Dendritic cell treated with granulocyte-macrophage colony-stimulating factor and Interleukin-4, amounts not matched to agents 40 ng/mL and 50 ng/mL, for 4 days (primary cell): ENCODE measurements around the gene KRT33A.
"Not testable (repeated sequence)": the region's sequence is repeated elsewhere in the genome, so short reads cannot be mapped to it uniquely, and the experiment has no call there.

Experiments used
- H3K27ac Mint-ChIP-seq: one replicate; pipeline ENCODE4 v1.8.0; 2022; ENCODE audit warnings: mild to moderate bottlenecking, mixed read lengths
- H3K27me3 Mint-ChIP-seq: one replicate; pipeline ENCODE4 v1.8.0; 2022; ENCODE audit warnings: mild to moderate bottlenecking, mixed read lengths
- H3K36me3 Mint-ChIP-seq: one replicate; pipeline ENCODE4 v1.8.0; 2022; ENCODE audit warnings: low read depth, mixed read lengths
- H3K4me1 Mint-ChIP-seq: one replicate; pipeline ENCODE4 v1.8.0; 2022; ENCODE audit warnings: low read depth, mixed read lengths
- H3K4me3 Mint-ChIP-seq: one replicate; pipeline ENCODE4 v1.8.0; 2022; ENCODE audit warnings: mild to moderate bottlenecking, moderate library complexity, mixed read lengths
- H3K9me3 Mint-ChIP-seq: one replicate; pipeline ENCODE4 v1.8.0; 2022; ENCODE audit warnings: mixed read lengths
- intact Hi-C: fragments of 100-400 bp; cut with micrococcal nuclease; formaldehyde crosslinking; loops from one replicate; pipeline ENCODE4 v1.15.0; 2022

Gene KRT33A

DNA sequence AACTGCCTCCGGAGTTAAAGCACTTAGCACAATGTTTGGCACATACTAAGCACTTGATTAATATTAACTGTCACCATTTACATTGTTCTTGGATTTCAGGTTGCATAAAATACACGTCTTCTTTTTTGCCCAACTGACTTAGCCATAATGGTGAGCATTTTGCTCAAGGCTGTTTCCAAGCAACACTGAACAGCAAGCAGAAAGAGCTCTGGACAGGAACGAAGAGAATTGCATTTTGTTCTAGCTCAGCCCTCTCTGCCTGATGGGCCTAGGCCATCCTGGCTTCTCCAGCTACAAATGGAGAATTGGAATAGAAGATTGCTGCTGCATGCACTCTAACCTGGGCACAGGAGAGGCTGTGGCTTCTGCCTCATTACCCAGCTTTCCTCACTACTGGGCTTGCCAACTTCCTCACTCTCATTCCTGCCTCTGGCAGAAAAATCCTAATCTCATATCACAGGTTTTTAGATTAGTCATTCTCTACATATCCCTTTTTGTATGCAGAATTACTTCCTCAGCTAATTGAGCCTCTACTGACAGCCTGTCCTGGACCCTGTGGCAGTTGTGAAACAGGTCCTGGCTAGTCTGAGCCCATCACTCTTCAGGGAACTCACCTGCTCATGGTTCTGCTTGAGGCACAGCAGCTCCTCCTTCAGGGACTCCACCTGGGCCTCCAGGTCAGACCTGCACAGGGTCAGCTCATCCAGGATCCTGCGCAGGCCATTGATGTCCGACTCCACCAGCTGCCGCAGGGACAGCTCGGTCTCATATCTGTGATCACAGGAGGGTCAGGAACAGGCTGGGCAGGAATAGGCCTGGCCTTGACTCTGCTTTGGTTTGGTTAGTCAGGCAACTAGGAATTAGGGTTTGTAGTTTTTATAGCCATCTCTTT, 2.5 kb downstream of the KRT33A start:
- H3K4me1 Mint-ChIP-seq: no peaks in the 10 kb centered on the region
- H3K27ac Mint-ChIP-seq: no peak overlapping the region
- intact Hi-C loops: no loop called here
- H3K4me3 Mint-ChIP-seq: no peak overlapping the region
- H3K9me3 Mint-ChIP-seq: peaks cover 5% of the 10 kb centered on the region
- H3K27me3 Mint-ChIP-seq: peaks cover 5% of the 10 kb centered on the region
- no peaks in the 10 kb centered on the region for H3K36me3 Mint-ChIP-seq

DNA sequence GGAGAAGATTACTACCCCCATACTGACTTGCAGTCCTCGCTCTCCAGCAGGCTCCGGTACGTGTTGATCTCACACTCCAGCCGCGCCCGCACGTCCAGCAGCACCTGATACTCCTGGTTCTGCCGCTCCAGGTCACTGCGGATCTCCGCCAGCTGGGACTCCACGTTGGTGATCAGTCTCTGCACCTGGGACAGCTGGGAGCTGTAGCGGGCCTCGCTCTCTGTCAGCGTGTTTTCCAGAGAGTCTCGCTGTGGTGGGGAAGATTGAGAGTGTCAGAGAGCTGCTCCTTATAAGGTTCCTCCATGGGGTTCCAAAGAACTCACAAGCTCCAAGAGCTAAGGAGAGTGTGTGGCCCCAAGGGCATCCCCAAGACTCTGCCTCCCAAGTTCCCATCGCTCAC, 4.2 kb downstream of the KRT33A start:
- H3K36me3 Mint-ChIP-seq, H3K27me3 Mint-ChIP-seq, H3K4me3 Mint-ChIP-seq, intact Hi-C loops, H3K27ac Mint-ChIP-seq, H3K4me1 Mint-ChIP-seq: not testable (repeated sequence)
- peaks cover 19% of the 10 kb centered on the region for H3K9me3 Mint-ChIP-seq

DNA sequence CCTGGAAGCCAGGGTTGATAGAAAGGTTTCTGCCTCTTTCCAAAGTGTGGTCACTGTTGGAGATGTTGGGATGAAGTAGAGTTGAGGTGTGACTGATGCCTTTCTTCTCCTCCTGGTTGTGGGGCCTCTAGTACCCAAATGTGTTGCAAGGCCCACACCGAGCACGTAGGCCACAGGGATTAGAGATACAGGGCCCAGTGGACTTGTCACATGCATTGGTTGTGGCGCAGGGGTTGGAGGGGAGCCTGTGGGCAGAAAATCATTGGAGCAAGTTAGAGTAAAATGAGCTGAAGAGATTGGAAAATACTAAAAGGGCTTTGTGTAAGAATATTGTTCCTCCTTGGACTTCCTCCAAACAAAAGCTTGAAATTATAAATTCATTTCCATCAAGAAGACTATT, 4.6 kb downstream of the KRT33A start:
- intact Hi-C loops: no loop called here
- Mint-ChIP-seq H3K4me1 (peaks cover 2% of the 10 kb centered on the region), H3K4me3 (no peak overlapping the region), H3K36me3 (no peaks in the 10 kb centered on the region), H3K9me3 (peaks cover 19% of the 10 kb centered on the region), H3K27ac (no peak overlapping the region), H3K27me3 (no peaks in the 10 kb centered on the region)

DNA sequence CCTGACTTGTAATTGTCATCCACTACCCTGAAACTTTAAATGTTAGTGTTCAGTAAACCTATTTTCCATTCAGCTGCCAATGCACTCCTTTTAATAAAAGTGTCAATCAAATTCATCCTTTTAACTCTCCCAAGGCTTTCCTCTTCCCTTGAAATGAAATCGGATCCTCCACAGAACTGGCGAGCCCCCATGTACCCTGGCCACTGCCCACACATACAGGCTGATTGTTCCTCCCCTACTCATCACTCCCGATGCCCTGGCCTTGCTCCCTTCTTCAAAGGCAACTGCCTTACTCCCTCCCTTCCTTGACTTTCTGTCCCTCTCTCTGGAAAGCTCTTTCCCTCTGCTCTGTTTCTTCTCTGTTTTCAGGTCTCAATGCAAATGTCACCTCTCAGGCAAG, 7.6 kb downstream of the KRT33A start:
- intact Hi-C loops: no loop called here
- no peak overlapping the region for H3K4me3 Mint-ChIP-seq
- no peaks in the 10 kb centered on the region for H3K36me3 Mint-ChIP-seq
- no peaks in the 10 kb centered on the region for H3K27me3 Mint-ChIP-seq
- H3K9me3 Mint-ChIP-seq: peaks cover 19% of the 10 kb centered on the region
- H3K4me1 Mint-ChIP-seq: peaks cover 25% of the 10 kb centered on the region
- no peak overlapping the region for H3K27ac Mint-ChIP-seq

DNA sequence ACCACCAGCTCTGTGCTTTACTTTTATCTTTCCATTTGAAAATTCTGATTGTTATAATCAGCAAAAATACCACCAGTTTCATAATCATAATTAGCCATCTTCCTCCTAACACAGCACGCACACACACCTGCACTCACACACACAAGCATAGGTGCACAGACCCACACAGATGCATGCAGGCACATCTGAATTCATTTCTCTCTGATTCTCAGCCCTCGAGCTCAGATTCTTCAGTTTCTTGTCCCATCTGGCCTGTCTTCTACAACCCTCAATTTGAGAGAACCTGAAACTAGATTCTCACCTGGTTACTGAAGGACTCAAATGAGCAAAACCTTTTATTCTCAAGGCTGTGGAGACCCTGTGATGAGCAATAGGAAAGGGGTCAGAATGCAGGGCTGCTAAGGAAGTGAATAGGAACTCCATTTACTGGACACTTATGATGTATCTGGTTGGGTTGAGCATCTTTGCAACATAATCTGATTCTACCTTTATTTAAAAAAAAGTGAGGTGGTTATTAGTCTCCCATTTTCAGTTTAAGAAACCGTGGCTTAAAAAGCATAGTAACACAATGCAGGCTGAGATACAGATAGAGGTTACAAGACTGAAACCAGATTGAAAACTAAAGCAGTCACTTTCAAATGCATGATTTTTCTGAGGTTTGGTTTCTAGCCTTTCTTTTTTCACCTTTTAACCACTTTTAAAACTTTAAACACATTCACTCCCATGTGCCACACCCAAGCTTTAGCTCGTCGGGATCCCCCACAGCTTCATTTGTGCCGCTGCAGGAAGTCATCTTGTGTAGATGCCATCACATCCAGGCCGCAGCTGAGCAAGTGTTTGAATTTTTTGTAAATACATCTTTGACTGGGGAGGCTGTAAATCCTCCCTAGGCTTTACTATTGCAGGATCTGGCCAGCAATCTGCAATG, 9.4 kb downstream of the KRT33A start:
- Mint-ChIP-seq H3K27me3 (no peaks in the 10 kb centered on the region), H3K4me3 (no peak overlapping the region), H3K27ac (no peak overlapping the region), H3K9me3 (peaks cover 19% of the 10 kb centered on the region), H3K36me3 (no peaks in the 10 kb centered on the region), H3K4me1 (peaks cover 25% of the 10 kb centered on the region)
- intact Hi-C loops: no loop called here

DNA sequence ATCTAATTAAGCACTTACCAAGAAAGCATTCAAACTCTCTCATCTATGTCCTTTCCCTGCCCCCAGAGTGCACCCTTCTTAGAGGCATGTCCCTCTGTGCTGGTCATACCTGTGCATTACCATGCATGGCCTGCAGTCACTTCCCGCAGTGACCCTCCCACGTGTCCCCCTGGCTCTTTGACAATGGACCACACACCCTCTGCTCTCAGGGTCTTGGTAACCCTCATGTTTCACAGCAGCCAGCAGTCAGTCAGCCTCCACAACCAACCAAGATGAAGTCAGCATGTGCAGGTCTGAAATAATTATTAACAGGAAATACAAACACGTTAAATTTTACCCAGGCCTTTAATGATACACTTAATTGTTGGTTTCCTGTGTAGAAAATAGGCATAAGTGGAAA, 10.1 kb downstream of the KRT33A start:
- H3K27ac Mint-ChIP-seq: no peak overlapping the region
- H3K27me3 Mint-ChIP-seq: peaks cover 3% of the 10 kb centered on the region
- intact Hi-C loops: no loop called here
- peaks cover 19% of the 10 kb centered on the region for H3K9me3 Mint-ChIP-seq
- no peaks in the 10 kb centered on the region for H3K36me3 Mint-ChIP-seq
- H3K4me1 Mint-ChIP-seq: peaks cover 25% of the 10 kb centered on the region
- H3K4me3 Mint-ChIP-seq: no peak overlapping the region

DNA sequence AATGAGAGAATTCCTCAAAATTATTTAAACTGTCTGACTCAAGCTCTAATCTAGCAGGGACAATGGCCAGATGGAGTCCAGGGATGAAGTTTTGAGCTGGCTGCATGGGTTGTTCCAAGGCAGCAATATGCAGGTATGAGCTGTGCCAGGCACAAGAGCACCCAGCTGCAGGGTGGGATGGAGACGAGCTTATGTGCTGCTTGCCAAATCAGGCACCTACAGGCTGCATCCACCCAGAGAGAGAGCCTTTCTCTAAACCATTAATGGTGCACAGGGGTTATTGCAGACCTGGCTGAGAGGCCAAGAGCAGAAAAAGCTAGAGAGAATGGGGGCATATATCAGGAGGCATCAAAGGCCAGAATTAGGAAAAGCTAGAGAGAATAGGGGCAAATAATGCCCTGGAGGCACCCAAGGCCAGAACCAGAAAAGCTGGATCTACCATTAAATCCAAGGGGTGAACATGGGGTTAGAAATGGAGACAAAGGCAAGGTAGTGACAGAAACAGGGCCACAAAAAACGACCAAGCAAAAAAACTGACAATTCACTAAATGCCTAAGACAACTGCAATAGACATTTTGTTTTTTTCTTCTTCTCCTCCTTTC, 11.0 kb downstream of the KRT33A start:
- H3K36me3 Mint-ChIP-seq: no peaks in the 10 kb centered on the region
- intact Hi-C loops: no loop called here
- peaks cover 25% of the 10 kb centered on the region for H3K4me1 Mint-ChIP-seq
- no peak overlapping the region for H3K27ac Mint-ChIP-seq
- H3K9me3 Mint-ChIP-seq: peaks cover 19% of the 10 kb centered on the region
- no peak overlapping the region for H3K4me3 Mint-ChIP-seq
- peaks cover 4% of the 10 kb centered on the region for H3K27me3 Mint-ChIP-seq

DNA sequence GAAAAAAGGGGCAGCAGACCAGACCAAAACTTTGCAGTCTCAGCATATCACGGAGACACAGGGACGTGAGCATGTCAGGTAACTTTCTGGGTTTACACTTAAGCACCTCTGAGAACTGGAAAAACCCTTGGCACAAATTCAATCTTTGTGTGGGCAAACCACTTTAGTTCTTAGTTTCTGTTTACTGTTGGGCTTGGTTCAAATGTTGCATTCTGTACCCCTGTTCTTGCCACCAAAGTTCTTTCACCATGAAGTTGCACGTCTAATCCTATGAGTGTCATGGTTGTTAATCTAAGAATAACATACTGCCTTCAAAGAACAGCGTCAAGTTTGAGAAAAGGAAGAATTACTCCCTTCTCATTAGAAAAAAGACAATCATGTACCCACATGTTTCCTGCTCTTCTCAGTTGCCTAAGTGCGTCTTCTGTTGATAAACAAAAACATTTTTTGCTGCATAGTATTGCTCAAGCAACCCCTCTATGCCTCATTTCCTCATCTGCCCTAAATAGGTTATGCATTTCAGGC, 11.6 kb downstream of the KRT33A start:
- H3K27ac Mint-ChIP-seq: no peak overlapping the region
- no peaks in the 10 kb centered on the region for H3K36me3 Mint-ChIP-seq
- H3K4me3 Mint-ChIP-seq: no peak overlapping the region
- H3K27me3 Mint-ChIP-seq: peaks cover 4% of the 10 kb centered on the region
- intact Hi-C loops: no loop called here
- peaks cover 19% of the 10 kb centered on the region for H3K9me3 Mint-ChIP-seq
- peaks cover 25% of the 10 kb centered on the region for H3K4me1 Mint-ChIP-seq

DNA sequence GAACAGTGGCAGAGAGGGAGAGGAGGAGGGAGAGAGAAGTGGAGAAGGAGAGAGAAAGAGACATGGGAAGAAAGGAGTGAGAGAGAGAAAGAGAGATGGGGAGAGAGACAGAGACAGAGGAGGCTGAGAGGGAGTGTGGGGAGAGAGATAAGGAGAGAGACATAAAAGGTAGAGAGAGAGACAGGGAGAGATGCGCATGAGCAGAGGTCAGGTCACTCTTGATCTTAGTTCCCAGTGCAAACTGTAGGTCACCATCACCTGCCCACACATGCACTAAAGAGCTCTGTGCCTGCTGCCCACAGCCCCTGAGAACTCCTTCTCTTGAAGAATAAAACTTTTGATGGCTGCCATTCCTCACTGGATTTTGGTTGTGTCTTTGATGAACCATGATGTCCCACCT, 14.9 kb downstream of the KRT33A start:
- no peak overlapping the region for H3K27ac Mint-ChIP-seq
- H3K36me3 Mint-ChIP-seq: no peaks in the 10 kb centered on the region
- intact Hi-C loops: no loop called here
- H3K27me3 Mint-ChIP-seq: peaks cover 4% of the 10 kb centered on the region
- H3K4me3 Mint-ChIP-seq: no peak overlapping the region
- H3K9me3 Mint-ChIP-seq: no peaks in the 10 kb centered on the region
- H3K4me1 Mint-ChIP-seq: peaks cover 21% of the 10 kb centered on the region

DNA sequence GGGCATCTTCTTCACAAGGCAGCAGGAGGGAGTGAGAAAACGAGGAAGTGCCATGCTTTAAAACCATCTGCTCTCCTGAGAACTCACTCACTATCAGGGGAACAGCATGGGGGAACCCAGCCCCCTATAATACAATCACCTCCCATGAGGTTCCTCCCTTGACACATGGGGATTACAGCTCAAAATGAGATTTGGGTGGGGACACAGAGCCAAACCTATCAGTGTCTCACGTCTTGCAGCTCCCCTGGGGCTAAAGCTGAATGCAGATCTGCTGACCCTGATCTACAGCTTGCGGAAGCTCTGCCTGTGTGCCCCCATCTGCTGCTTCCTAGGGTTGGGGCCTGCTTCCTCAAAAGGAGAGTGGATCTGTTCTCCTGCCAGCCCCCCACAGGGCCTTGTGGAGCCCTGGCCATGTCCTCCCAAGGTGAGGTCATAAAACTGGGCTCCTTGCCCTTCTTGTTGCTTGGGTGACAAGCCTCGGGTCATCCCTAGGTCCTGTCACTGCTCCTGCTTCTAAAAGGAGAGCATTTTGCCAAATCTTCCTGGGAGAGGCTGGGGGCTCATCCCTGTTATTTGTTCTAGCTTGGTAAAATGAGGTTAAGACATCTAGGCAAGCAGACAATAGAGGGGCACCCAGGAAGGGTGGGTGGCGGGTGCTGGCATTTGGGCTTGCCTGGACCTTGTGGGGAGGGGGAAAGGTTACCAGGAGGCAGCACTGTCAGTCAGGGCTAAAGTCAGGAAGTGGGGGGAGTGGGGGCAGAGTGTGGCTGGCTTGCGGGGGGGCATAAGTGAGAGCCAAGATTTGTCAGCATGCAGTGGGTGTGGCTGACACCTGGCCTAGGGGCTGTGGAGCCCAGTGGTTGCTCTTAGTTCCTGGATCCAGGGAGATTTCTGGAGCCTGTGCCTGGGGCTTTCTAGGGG, 16.0 kb downstream of the KRT33A start:
- no peaks in the 10 kb centered on the region for H3K36me3 Mint-ChIP-seq
- no peaks in the 10 kb centered on the region for H3K9me3 Mint-ChIP-seq
- no peak overlapping the region for H3K4me3 Mint-ChIP-seq
- intact Hi-C loops: no loop called here
- H3K4me1 Mint-ChIP-seq: peaks cover 10% of the 10 kb centered on the region
- H3K27me3 Mint-ChIP-seq: peaks cover 4% of the 10 kb centered on the region
- no peak overlapping the region for H3K27ac Mint-ChIP-seq

DNA sequence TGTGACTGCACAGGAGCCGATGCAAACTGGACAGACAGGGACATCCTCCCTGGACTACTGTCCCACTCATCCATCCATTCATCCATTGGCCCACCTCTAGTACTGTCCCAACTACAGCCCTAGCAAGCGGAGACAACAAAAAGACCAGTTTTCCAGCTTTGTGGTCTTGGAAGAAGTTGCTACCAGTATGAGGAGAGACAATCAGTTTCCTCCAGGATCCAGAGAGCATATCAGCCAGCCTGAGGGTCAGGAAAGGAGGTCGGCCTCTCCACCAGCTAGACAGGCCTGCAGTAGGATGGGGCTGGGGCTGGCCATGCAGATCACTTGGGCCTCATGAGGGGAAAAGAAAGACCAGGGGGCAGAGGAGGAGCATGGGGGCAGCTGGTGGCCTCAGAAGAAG, 16.8 kb downstream of the KRT33A start:
- intact Hi-C loops: no loop called here
- no peaks in the 10 kb centered on the region for H3K36me3 Mint-ChIP-seq
- peaks cover 2% of the 10 kb centered on the region for H3K4me1 Mint-ChIP-seq
- no peak overlapping the region for H3K27ac Mint-ChIP-seq
- H3K4me3 Mint-ChIP-seq: no peak overlapping the region
- H3K27me3 Mint-ChIP-seq: peaks cover 5% of the 10 kb centered on the region
- no peaks in the 10 kb centered on the region for H3K9me3 Mint-ChIP-seq

DNA sequence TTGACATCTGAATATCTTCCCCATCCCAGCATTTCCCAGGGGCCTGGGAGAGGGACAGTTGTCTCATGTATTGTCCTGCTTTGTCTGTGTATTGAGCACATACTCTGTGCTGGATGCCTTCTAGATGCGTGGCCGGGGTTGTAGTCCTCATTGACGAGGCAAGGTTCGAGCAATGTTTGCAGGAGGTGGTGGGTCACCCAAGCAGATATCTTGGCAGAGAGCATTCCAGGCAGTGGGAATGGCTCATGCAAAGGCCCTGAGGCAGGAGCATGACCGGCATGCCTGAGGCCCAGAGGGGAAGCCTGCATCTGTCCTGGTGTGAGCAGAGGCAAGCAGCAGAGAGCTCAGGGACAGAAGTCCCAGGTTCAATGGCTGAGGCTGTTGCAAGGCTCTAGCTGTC, 17.5 kb downstream of the KRT33A start:
- Mint-ChIP-seq H3K27me3 (peaks cover 5% of the 10 kb centered on the region), H3K4me3 (no peak overlapping the region), H3K27ac (no peak overlapping the region), H3K36me3 (no peaks in the 10 kb centered on the region), H3K9me3 (no peaks in the 10 kb centered on the region), H3K4me1 (no peaks in the 10 kb centered on the region)
- intact Hi-C loops: no loop called here

DNA sequence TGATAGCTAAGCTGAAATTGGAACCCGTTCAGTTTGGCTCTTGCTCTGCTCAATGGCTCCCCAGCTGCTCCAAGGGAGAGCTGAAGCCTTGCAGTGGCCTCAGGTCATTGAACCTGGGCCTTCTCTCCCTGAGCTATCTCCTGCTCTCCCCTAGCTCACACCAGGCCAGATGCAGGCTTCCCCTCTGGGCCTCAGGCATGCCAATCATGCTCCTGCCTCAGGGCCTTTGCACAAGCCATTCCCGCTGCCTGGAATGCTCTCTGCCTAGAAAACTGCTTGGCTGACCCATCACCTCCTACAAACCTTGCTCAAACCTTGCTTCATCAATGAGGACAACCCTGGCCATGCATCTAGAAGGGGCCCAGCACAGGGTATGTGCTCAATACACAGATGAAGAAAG, 18.4 kb downstream of the KRT33A start:
- intact Hi-C loops: no loop called here
- no peak overlapping the region for H3K4me3 Mint-ChIP-seq
- H3K4me1 Mint-ChIP-seq: no peaks in the 10 kb centered on the region
- H3K27me3 Mint-ChIP-seq: peaks cover 5% of the 10 kb centered on the region
- H3K27ac Mint-ChIP-seq: no peak overlapping the region
- no peaks in the 10 kb centered on the region for H3K9me3 Mint-ChIP-seq
- H3K36me3 Mint-ChIP-seq: no peaks in the 10 kb centered on the region
